ENCODE measurements around the gene USP33.
"Not testable (repeated sequence)": the region's sequence is repeated elsewhere in the genome, so short reads cannot be mapped to it uniquely, and the experiment has no call there.

USP33 gene

DNA sequence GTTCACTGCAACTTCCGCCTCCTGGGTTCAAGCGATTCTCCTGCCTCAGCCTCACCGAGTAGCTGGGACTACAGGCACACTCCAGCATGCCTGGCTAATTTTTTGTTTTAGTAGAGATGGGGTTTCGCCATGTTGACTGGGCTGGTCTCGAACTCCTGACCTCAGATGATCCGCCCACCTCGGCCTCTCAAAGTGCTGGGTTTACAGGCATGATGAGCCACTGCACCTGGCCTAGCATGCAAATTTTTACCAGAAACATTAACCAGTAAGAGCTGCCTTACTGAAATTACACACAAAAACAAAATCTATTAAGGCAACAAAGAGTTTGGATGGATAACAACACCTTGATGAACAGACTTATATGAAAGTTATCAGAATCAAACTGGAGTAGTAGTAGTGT is 89.3 kb downstream of the USP33 start:
- DNase-seq = no peak

DNA sequence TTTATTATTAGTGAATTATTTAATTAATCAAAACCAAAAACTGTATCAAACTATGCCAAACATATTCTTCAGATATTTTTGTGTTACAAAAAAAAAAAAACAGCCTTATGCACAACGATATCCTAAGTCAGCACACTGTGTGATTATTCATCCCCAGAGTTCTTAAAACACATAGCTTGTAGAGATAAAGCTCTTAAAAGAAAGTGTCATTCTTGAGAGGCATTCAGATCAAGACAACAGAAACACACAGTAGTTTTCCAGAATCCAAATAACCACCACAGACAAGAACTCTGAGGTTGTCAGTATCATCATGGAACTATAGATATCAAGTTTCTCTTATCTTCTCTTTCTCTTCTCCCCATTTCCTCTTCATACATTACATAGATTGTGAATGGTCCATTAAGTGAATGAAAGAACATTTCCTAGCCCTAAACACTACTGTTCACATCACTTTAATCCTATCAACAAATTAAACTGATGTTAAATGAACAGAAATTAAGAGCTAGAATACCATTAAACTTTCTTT is 90.7 kb downstream of the USP33 start:
- DNase-seq = no peak

DNA sequence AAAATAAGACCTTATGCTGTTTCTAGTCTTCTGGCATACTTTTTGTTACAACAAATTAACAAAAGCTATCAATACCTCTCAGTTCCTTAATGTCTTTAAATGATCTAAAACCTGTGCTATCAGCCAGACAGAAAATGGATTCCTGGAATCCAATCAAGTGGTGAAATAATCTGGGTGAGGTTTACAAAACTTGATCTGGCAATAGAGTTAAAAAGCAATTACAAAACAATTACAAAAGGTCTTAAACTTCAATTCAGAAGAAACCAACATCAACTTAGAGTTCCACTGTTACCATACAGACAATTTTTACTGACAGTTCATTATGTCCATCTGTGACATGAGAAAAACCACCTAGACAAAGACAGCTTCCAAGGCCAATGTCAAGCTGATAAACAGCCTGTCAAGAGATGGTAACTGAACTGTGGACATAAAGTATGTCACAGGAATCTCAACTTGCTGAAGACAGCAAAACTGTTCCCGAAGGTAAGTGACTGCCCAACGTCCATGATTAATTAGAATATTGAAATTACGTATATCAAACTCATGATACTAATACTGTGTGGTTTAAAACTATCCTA is 94.6 kb downstream of the USP33 start:
- DNase-seq = no peak

DNA sequence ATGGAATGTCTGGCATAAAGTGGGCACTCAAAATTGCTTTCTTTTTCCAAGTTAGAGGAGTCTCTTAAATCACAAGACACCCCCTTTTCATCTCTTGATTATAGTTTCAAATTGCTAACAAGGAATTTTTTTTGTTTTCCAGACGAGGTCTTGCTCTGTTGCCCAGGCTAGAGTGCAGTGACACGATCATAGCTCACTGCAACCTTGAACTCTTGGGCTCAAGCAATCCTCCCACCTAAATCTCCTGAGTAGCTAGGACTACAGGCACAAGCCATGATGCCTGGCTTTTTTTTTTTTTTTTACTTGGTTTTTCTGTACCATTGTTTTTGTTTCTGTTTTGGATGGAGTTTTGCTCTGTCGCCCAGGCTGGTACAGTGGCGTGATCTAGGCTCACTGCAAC is 98.0 kb downstream of the USP33 start:
- DNase-seq = no peak

GRCh38 chr1:77659879-77660593 is 99.6 kb downstream of the USP33 start:
- DNase-seq = no peak

GRCh38 chr1:77658271-77658670 is 101.4 kb downstream of the USP33 start:
- DNase-seq = no peak

- no peak for DNase-seq
Observed at GRCh38 chr1:77655431-77655974, 104.1 kb downstream of the USP33 start.

DNA sequence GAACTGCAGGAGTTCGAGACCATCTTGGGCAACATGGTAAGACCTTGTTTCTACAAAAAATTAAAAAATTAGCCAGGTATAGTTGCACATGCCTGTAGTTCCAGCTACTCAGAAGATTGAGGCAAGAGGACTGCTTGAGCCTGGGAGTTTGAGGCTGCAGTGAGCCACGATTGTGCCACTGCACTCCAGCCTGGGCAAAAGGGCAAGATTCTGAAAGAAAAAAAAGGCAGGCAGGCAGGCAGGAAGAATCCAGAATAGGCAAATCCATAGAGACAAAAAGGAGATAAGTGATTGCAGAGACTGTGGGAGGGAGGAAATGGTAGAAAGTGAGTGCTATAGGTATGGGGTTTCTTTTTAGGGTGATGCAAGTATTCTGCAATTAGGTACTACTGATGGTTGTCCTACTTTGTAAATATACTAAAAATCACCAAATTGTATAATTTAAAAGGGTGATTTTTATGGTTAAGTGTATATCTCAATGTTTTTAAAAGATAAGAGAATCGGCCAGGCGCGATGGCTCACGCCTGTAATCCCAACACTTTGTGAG is 106.6 kb downstream of the USP33 start:
- no peak for DNase-seq

GRCh38 chr1:77652268-77652667 is 107.4 kb downstream of the USP33 start:
- DNase-seq = no peak

GRCh38 chr1:77649127-77649526 is 110.5 kb downstream of the USP33 start:
- DNase-seq = no peak

- not testable (repeated sequence) for DNase-seq
Observed at GRCh38 chr1:77646224-77646623, 113.4 kb downstream of the USP33 start.
